ENCODE measurements around the gene PLA2G5. TPM values are rescaled to one million over a fixed set of nuclear protein-coding genes. Genes with fewer than 3 reads are reported as not detected.

Gene PLA2G5
- total and polyA plus RNA-seq, 9 of the 15 experiments (the other 6 are each of a cell fraction or from before 2014, with no cell fraction given): not detected

- TF ChIP-seq, protein P1, sequence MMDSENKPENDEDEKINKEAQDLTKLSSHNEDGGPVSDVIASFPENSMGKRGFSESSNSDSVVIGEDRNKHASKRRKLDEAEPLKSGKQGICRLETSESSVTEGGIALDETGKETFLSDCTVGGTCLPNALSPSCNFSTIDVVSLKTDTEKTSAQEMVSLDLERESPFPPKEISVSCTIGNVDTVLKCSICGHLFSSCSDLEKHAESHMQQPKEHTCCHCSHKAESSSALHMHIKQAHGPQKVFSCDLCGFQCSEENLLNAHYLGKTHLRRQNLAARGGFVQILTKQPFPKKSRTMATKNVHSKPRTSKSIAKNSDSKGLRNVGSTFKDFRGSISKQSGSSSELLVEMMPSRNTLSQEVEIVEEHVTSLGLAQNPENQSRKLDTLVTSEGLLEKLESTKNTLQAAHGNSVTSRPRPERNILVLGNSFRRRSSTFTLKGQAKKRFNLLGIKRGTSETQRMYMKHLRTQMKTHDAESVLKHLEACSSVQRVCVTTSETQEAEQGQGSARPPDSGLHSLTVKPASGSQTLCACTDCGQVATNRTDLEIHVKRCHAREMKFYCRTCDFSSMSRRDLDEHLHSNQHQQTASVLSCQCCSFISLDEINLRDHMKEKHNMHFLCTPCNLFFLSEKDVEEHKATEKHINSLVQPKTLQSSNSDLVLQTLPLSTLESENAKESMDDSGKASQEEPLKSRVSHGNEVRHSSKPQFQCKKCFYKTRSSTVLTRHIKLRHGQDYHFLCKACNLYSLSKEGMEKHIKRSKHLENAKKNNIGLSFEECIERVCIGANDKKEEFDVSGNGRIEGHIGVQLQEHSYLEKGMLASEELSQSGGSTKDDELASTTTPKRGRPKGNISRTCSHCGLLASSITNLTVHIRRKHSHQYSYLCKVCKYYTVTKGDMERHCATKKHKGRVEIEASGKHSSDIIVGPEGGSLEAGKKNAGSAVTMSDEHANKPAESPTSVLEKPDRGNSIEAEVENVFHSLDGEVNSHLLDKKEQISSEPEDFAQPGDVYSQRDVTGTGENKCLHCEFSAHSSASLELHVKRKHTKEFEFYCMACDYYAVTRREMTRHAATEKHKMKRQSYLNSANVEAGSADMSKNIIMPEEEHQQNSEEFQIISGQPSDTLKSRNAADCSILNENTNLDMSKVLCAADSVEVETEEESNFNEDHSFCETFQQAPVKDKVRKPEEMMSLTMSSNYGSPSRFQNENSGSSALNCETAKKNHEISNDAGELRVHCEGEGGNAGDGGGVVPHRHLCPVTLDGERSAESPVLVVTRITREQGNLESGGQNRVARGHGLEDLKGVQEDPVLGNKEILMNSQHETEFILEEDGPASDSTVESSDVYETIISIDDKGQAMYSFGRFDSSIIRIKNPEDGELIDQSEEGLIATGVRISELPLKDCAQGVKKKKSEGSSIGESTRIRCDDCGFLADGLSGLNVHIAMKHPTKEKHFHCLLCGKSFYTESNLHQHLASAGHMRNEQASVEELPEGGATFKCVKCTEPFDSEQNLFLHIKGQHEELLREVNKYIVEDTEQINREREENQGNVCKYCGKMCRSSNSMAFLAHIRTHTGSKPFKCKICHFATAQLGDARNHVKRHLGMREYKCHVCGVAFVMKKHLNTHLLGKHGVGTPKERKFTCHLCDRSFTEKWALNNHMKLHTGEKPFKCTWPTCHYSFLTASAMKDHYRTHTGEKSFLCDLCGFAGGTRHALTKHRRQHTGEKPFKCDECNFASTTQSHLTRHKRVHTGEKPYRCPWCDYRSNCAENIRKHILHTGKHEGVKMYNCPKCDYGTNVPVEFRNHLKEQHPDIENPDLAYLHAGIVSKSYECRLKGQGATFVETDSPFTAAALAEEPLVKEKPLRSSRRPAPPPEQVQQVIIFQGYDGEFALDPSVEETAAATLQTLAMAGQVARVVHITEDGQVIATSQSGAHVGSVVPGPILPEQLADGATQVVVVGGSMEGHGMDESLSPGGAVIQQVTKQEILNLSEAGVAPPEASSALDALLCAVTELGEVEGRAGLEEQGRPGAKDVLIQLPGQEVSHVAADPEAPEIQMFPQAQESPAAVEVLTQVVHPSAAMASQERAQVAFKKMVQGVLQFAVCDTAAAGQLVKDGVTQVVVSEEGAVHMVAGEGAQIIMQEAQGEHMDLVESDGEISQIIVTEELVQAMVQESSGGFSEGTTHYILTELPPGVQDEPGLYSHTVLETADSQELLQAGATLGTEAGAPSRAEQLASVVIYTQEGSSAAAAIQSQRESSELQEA (IDR thresholded peaks at IDR 0.05; ENCODE audit: low read depth): no peak
- no peak for TF ChIP-seq ZNF324 (CRISPR knock-in tag; IDR thresholded peaks at IDR 0.05)
- TF ChIP-seq NCOA2 (IDR thresholded peaks at IDR 0.05; ENCODE audit: partially characterized antibody in 2 of 2): no peak
- no peak for TF ChIP-seq ZBTB8A (IDR thresholded peaks at IDR 0.05; ENCODE audit: partially characterized antibody)
Measured at GRCh38 chr1:20141466-20141865, 71.5 kb downstream of the PLA2G5 start (continued).

Other genes starting within 250 kb of the PLA2G5 start
Only the 7 nearest of the 8 such genes appear.
- 5.6 and 5.9 TPM in 2 replicates for gene OTUD3, start 187.8 kb upstream of the PLA2G5 start, total RNA-seq (2014; rRNA removed)
- 13.6 and 16.0 TPM in 2 replicates for gene OTUD3, start 187.8 kb upstream of the PLA2G5 start, total RNA-seq (2014; rRNA removed; fragmentation: Illumina TruSeq; extraction: Trizol)
- gene OTUD3, start 187.8 kb upstream of the PLA2G5 start, total RNA-seq (2015; rRNA removed; fragmentation: Illumina TruSeq; extraction: Trizol): 13.7 and 15.6 TPM in 2 replicates
- gene OTUD3, start 187.8 kb upstream of the PLA2G5 start, total RNA-seq (2021): 10.9 and 13.3 TPM in 2 replicates
- 16.6 and 18.8 TPM in 2 replicates for gene OTUD3, start 187.8 kb upstream of the PLA2G5 start, polyA plus RNA-seq (2011; rRNA removed)
- 8.3 and 8.6 TPM in 2 replicates for gene OTUD3, start 187.8 kb upstream of the PLA2G5 start, polyA plus RNA-seq (2014; fragmentation: Illumina TruSeq; extraction: Trizol)
- 1 to 10 TPM; 2.0 to 2.8 TPM for gene OTUD3, start 187.8 kb upstream of the PLA2G5 start, polyA plus RNA-seq (2014; fragmentation: Nextera tagmentation; extraction: Ambion mirVana)
- gene OTUD3, start 187.8 kb upstream of the PLA2G5 start, polyA plus RNA-seq (2014; rRNA removed): 11.0 and 11.7 TPM in 2 replicates
- not detected in 2 replicates for gene PLA2G2E, start 146.6 kb upstream of the PLA2G5 start, total RNA-seq (2014; rRNA removed)
- gene PLA2G2E, start 146.6 kb upstream of the PLA2G5 start, total RNA-seq (2014; rRNA removed; fragmentation: Illumina TruSeq; extraction: Trizol): not detected in 2 replicates
- gene PLA2G2E, start 146.6 kb upstream of the PLA2G5 start, total RNA-seq (2015; rRNA removed; fragmentation: Illumina TruSeq; extraction: Trizol): not detected in 2 replicates
- not detected in 2 replicates for gene PLA2G2E, start 146.6 kb upstream of the PLA2G5 start, total RNA-seq (2021)
- gene PLA2G2E, start 146.6 kb upstream of the PLA2G5 start, polyA plus RNA-seq (2011; rRNA removed): not detected in 2 replicates
- not detected in 2 replicates for gene PLA2G2E, start 146.6 kb upstream of the PLA2G5 start, polyA plus RNA-seq (2014; fragmentation: Illumina TruSeq; extraction: Trizol)
- not detected for gene PLA2G2E, start 146.6 kb upstream of the PLA2G5 start, polyA plus RNA-seq (2014; fragmentation: Nextera tagmentation; extraction: Ambion mirVana)
- not detected in 2 replicates for gene PLA2G2E, start 146.6 kb upstream of the PLA2G5 start, polyA plus RNA-seq (2014; rRNA removed)
- gene PLA2G2A, start 90.6 kb upstream of the PLA2G5 start, total RNA-seq (2014; rRNA removed): not detected in 2 replicates
- not detected in 2 replicates for gene PLA2G2A, start 90.6 kb upstream of the PLA2G5 start, total RNA-seq (2014; rRNA removed; fragmentation: Illumina TruSeq; extraction: Trizol)
- not detected in 2 replicates for gene PLA2G2A, start 90.6 kb upstream of the PLA2G5 start, total RNA-seq (2015; rRNA removed; fragmentation: Illumina TruSeq; extraction: Trizol)
- gene PLA2G2A, start 90.6 kb upstream of the PLA2G5 start, total RNA-seq (2021): 0.18 TPM in 1 of 2 replicates, not detected in the other
- not detected in 2 replicates for gene PLA2G2A, start 90.6 kb upstream of the PLA2G5 start, polyA plus RNA-seq (2011; rRNA removed)
- not detected in 2 replicates for gene PLA2G2A, start 90.6 kb upstream of the PLA2G5 start, polyA plus RNA-seq (2014; fragmentation: Illumina TruSeq; extraction: Trizol)
- not detected for gene PLA2G2A, start 90.6 kb upstream of the PLA2G5 start, polyA plus RNA-seq (2014; fragmentation: Nextera tagmentation; extraction: Ambion mirVana)
- not detected in 2 replicates for gene PLA2G2A, start 90.6 kb upstream of the PLA2G5 start, polyA plus RNA-seq (2014; rRNA removed)
- not detected in 2 replicates for gene PLA2G2D, start 49.3 kb downstream of the PLA2G5 start, total RNA-seq (2014; rRNA removed)
- not detected in 2 replicates for gene PLA2G2D, start 49.3 kb downstream of the PLA2G5 start, total RNA-seq (2014; rRNA removed; fragmentation: Illumina TruSeq; extraction: Trizol)
- not detected in 2 replicates for gene PLA2G2D, start 49.3 kb downstream of the PLA2G5 start, total RNA-seq (2015; rRNA removed; fragmentation: Illumina TruSeq; extraction: Trizol)
- not detected in 2 replicates for gene PLA2G2D, start 49.3 kb downstream of the PLA2G5 start, total RNA-seq (2021)
- gene PLA2G2D, start 49.3 kb downstream of the PLA2G5 start, polyA plus RNA-seq (2011; rRNA removed): not detected in 2 replicates
- not detected in 2 replicates for gene PLA2G2D, start 49.3 kb downstream of the PLA2G5 start, polyA plus RNA-seq (2014; fragmentation: Illumina TruSeq; extraction: Trizol)
- not detected for gene PLA2G2D, start 49.3 kb downstream of the PLA2G5 start, polyA plus RNA-seq (2014; fragmentation: Nextera tagmentation; extraction: Ambion mirVana)
- gene PLA2G2D, start 49.3 kb downstream of the PLA2G5 start, polyA plus RNA-seq (2014; rRNA removed): not detected in 2 replicates
- not detected in 2 replicates for gene PLA2G2F, start 69.1 kb downstream of the PLA2G5 start, total RNA-seq (2014; rRNA removed)
- gene PLA2G2F, start 69.1 kb downstream of the PLA2G5 start, total RNA-seq (2014; rRNA removed; fragmentation: Illumina TruSeq; extraction: Trizol): not detected in 2 replicates
- not detected in 2 replicates for gene PLA2G2F, start 69.1 kb downstream of the PLA2G5 start, total RNA-seq (2015; rRNA removed; fragmentation: Illumina TruSeq; extraction: Trizol)
- not detected in 2 replicates for gene PLA2G2F, start 69.1 kb downstream of the PLA2G5 start, total RNA-seq (2021)
- not detected in 2 replicates for gene PLA2G2F, start 69.1 kb downstream of the PLA2G5 start, polyA plus RNA-seq (2011; rRNA removed)
- gene PLA2G2F, start 69.1 kb downstream of the PLA2G5 start, polyA plus RNA-seq (2014; fragmentation: Illumina TruSeq; extraction: Trizol): not detected in 2 replicates
- gene PLA2G2F, start 69.1 kb downstream of the PLA2G5 start, polyA plus RNA-seq (2014; fragmentation: Nextera tagmentation; extraction: Ambion mirVana): not detected
- gene PLA2G2F, start 69.1 kb downstream of the PLA2G5 start, polyA plus RNA-seq (2014; rRNA removed): not detected in 2 replicates
- 11.3 and 12.4 TPM in 2 replicates for gene UBXN10, start 115.9 kb downstream of the PLA2G5 start, total RNA-seq (2014; rRNA removed)
- 15.8 and 18.7 TPM in 2 replicates for gene UBXN10, start 115.9 kb downstream of the PLA2G5 start, total RNA-seq (2014; rRNA removed; fragmentation: Illumina TruSeq; extraction: Trizol)
- gene UBXN10, start 115.9 kb downstream of the PLA2G5 start, total RNA-seq (2015; rRNA removed; fragmentation: Illumina TruSeq; extraction: Trizol): 12.5 and 13.7 TPM in 2 replicates
- 13.1 and 16.2 TPM in 2 replicates for gene UBXN10, start 115.9 kb downstream of the PLA2G5 start, total RNA-seq (2021)
- 4.8 and 10.7 TPM in 2 replicates for gene UBXN10, start 115.9 kb downstream of the PLA2G5 start, polyA plus RNA-seq (2011; rRNA removed)
- 17.7 and 18.7 TPM in 2 replicates for gene UBXN10, start 115.9 kb downstream of the PLA2G5 start, polyA plus RNA-seq (2014; fragmentation: Illumina TruSeq; extraction: Trizol)
- 10 to 100 TPM; 12.3 to 13.6 TPM for gene UBXN10, start 115.9 kb downstream of the PLA2G5 start, polyA plus RNA-seq (2014; fragmentation: Nextera tagmentation; extraction: Ambion mirVana)
- 10.8 and 11.9 TPM in 2 replicates for gene UBXN10, start 115.9 kb downstream of the PLA2G5 start, polyA plus RNA-seq (2014; rRNA removed)
- 0.08 and 0.18 TPM in 2 replicates for gene PLA2G2C, start 116.3 kb downstream of the PLA2G5 start, total RNA-seq (2014; rRNA removed)
- gene PLA2G2C, start 116.3 kb downstream of the PLA2G5 start, total RNA-seq (2014; rRNA removed; fragmentation: Illumina TruSeq; extraction: Trizol): 0.06 and 0.15 TPM in 2 replicates
- gene PLA2G2C, start 116.3 kb downstream of the PLA2G5 start, total RNA-seq (2015; rRNA removed; fragmentation: Illumina TruSeq; extraction: Trizol): 0.14 and 0.19 TPM in 2 replicates
- 0.13 and 0.29 TPM in 2 replicates for gene PLA2G2C, start 116.3 kb downstream of the PLA2G5 start, total RNA-seq (2021)
- 0.15 and 0.26 TPM in 2 replicates for gene PLA2G2C, start 116.3 kb downstream of the PLA2G5 start, polyA plus RNA-seq (2011; rRNA removed)
- 0.14 and 0.49 TPM in 2 replicates for gene PLA2G2C, start 116.3 kb downstream of the PLA2G5 start, polyA plus RNA-seq (2014; fragmentation: Illumina TruSeq; extraction: Trizol)
- gene PLA2G2C, start 116.3 kb downstream of the PLA2G5 start, polyA plus RNA-seq (2014; fragmentation: Nextera tagmentation; extraction: Ambion mirVana): under 1 TPM; 0.21 to 0.48 TPM
- 0.21 and 0.32 TPM in 2 replicates for gene PLA2G2C, start 116.3 kb downstream of the PLA2G5 start, polyA plus RNA-seq (2014; rRNA removed)

Measured in K562 (cell line).